Measurements from ENCODE around the gene AGAP1.

DNA sequence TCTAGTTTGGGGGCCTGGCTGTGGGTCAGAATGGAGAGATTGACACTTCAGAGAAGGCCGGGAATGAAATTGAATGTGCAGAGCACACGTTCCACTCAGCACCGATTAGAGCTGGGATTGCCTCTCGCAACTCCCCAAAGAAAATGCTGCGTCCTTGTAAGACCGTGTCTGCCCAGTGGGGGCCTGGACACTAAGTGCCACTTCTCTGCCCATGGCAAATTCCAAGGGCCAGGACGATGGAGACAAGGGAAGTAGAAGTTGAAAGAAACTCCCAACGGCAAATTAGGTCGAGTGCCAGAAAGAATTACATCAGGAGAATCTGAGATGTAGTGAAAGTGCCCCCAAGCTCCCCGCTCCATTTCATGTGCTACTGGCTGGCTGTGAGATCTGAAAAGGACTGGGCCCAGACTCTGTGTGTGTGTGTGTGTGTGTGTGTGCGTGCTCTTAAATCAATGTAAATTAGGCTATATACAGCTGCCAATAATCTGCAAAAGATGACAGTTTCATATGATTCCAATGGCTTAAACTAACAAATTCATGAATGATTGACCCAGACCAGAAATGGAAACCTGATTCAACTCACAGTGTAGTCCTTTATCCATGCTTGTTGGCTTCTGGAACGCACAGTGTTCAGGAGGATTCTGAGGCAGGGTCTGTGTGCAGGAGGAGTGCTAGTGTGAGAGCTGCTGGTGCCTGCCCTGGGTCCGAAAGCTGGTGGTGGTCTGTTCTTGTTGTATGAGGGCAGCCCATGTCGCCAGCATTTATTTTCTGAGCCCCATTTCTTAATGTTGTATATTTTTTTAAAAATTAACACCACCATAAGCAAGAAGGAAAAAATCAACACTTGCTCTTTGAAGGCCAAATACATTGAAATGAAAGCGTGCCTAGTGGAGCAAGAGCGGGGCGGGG, 234.3 kb downstream of the AGAP1 start:
- TF ChIP-seq, protein P1, sequence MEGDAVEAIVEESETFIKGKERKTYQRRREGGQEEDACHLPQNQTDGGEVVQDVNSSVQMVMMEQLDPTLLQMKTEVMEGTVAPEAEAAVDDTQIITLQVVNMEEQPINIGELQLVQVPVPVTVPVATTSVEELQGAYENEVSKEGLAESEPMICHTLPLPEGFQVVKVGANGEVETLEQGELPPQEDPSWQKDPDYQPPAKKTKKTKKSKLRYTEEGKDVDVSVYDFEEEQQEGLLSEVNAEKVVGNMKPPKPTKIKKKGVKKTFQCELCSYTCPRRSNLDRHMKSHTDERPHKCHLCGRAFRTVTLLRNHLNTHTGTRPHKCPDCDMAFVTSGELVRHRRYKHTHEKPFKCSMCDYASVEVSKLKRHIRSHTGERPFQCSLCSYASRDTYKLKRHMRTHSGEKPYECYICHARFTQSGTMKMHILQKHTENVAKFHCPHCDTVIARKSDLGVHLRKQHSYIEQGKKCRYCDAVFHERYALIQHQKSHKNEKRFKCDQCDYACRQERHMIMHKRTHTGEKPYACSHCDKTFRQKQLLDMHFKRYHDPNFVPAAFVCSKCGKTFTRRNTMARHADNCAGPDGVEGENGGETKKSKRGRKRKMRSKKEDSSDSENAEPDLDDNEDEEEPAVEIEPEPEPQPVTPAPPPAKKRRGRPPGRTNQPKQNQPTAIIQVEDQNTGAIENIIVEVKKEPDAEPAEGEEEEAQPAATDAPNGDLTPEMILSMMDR (IDR thresholded peaks at IDR 0.05; ENCODE audit: low read depth, low read length, poor library complexity, severe bottlenecking), result no peak
- TF ChIP-seq EZH2phosphoT487 (IDR thresholded peaks at IDR 0.05; ENCODE audit: borderline replicate concordance, low read length), result no peak

Data from DOHH2 (cell line).